CD8-positive, alpha-beta memory T cell (primary cell): Measurements from ENCODE around the gene KCNIP3. TPM values are rescaled to one million over a fixed set of nuclear protein-coding genes. Genes with fewer than 3 reads are reported as not detected.
"Not testable (repeated sequence)": the region's sequence is repeated elsewhere in the genome, so short reads cannot be mapped to it uniquely, and the experiment has no call there.

ENCODE experiments used
- CTCF ChIA-PET: fragments of 350-600 bp; sonication (Branson Sonifier 250); formaldehyde crosslinking; loops from one replicate; lab custom pipeline; 2021; ENCODE audit warnings: antibody characterized with exemption; lab: Charles Lee
- POLR2A ChIA-PET: fragments of 350-600 bp; sonication (Branson Sonifier 250); formaldehyde crosslinking; loops from one replicate; lab custom pipeline; 2021; ENCODE audit warnings: antibody characterized with exemption; lab: Charles Lee
- DNase-seq, 5 donors: peaks; one replicate each; pipeline versions ENCODE4 v3.0.0 to v3.0.0-alpha.2; 2020 to 2022; ENCODE audit warnings: mixed read lengths in 1 of 5
- H3K27ac ChIP-seq: one replicate; pipeline ENCODE4 v1.7.0; 2013; ENCODE audit warnings: low read depth, mild to moderate bottlenecking, low read length, moderate library complexity
- H3K27me3 ChIP-seq: 2 replicates; pipeline ENCODE4 v1.7.0; 2013; ENCODE audit warnings: low read length, mild to moderate bottlenecking; ENCODE audit not compliant: insufficient read depth, poor library complexity, severe bottlenecking
- H3K36me3 ChIP-seq: 2 replicates; pipeline ENCODE4 v1.7.0; 2013; ENCODE audit warnings: mild to moderate bottlenecking, low read length, moderate library complexity; ENCODE audit not compliant: insufficient read depth
- H3K4me1 ChIP-seq: 2 replicates; pipeline ENCODE4 v1.7.0; 2013; ENCODE audit warnings: mild to moderate bottlenecking, low read length, moderate library complexity; ENCODE audit not compliant: insufficient read depth
- H3K4me3 ChIP-seq: 2 replicates; pipeline ENCODE4 v1.7.0; 2013; ENCODE audit warnings: mild to moderate bottlenecking, low read length
- H3K9me3 ChIP-seq: 2 replicates; pipeline ENCODE4 v1.7.0; 2013; ENCODE audit warnings: mild to moderate bottlenecking, low read length
- H3K27ac Mint-ChIP-seq, 8 donors: one replicate each; pipeline ENCODE4 v1.8.0; 2020 to 2021; ENCODE audit warnings: mixed read lengths in 8 of 8, mild to moderate bottlenecking in 6 of 8, inconsistent platforms in 3 of 8, moderate library complexity in 3 of 8
- H3K27me3 Mint-ChIP-seq, 2 donors: one replicate each; pipeline ENCODE4 v1.8.0; 2020 to 2021; ENCODE audit warnings: mixed read lengths in 2 of 2, mild to moderate bottlenecking in 1 of 2, moderate library complexity in 1 of 2
- H3K36me3 Mint-ChIP-seq, 3 donors: one replicate each; pipeline ENCODE4 v1.8.0; 2020 to 2021; ENCODE audit warnings: mixed read lengths in 3 of 3, inconsistent platforms in 1 of 3, mild to moderate bottlenecking in 1 of 3
- H3K4me1 Mint-ChIP-seq, 3 donors: one replicate each; pipeline ENCODE4 v1.8.0; 2020 to 2021; ENCODE audit warnings: mixed read lengths in 3 of 3, inconsistent platforms in 1 of 3, mild to moderate bottlenecking in 1 of 3
- H3K4me3 Mint-ChIP-seq, 7 donors: one replicate each; pipeline ENCODE4 v1.8.0; 2020 to 2021; ENCODE audit warnings: mixed read lengths in 7 of 7, mild to moderate bottlenecking in 6 of 7, moderate library complexity in 4 of 7, inconsistent platforms in 2 of 7
- H3K9me3 Mint-ChIP-seq, 5 donors: one replicate each; pipeline ENCODE4 v1.8.0; 2020 to 2022; ENCODE audit warnings: mixed read lengths in 5 of 5, mild to moderate bottlenecking in 3 of 5, moderate library complexity in 2 of 5, inconsistent platforms in 1 of 5
- polyA plus RNA-seq: library from polyadenylated mRNA; unstranded; fragments of 300-500 nt; fragmentation: Illumina TruSeq; gene quantifications from one replicate; pipeline ENCODE4 v1.2.3, GENCODE V29; 2021
- total RNA-seq, 2 experiments: library from RNA; stranded (reverse); gene quantifications; one replicate each; pipeline ENCODE4 v1.2.3, GENCODE V29; 2021

The KCNIP3 gene
- total and polyA plus RNA-seq, 3 experiments from 2014 or later: not detected

DNA sequence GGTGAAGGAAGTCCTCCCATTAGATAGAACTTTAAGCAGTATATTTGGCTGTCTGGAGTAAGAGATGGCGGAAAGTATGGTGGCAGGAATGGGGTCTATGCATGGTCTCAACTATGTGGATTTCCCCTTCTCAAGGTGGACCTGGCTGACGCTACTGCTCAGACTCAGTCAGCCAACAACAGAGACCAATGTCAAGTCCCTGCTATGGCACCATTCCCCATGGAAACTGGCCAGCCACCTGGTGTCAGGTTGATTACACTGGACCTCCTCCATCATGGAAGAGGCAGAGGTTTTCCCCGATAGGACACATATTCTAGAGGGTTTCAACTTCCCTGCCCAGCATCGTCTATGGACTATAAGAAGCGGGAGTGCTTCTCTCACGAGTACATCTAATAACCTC is 96.8 kb downstream of the KCNIP3 start:
- H3K9me3 ChIP-seq: no peaks in the 10 kb centered on the region
- H3K27me3 Mint-ChIP-seq: peaks cover 3 to 4% of the 10 kb centered on the region in 2 donors
- ChIA-PET POLR2A (no interaction called here), CTCF (no interaction called here)
- no peaks in the 10 kb centered on the region for H3K9me3 Mint-ChIP-seq
- no peak overlapping the region for H3K27ac Mint-ChIP-seq
- no peak overlapping the region for H3K4me3 ChIP-seq
- no peak overlapping the region for H3K27ac ChIP-seq
- H3K27me3 ChIP-seq: no peaks in the 10 kb centered on the region
- no peak for DNase-seq
- no peaks in the 10 kb centered on the region for H3K36me3 Mint-ChIP-seq
- H3K36me3 ChIP-seq: no peaks in the 10 kb centered on the region
- no peak overlapping the region for H3K4me3 Mint-ChIP-seq
- no peaks in the 10 kb centered on the region for H3K4me1 Mint-ChIP-seq
- no peaks in the 10 kb centered on the region for H3K4me1 ChIP-seq

DNA sequence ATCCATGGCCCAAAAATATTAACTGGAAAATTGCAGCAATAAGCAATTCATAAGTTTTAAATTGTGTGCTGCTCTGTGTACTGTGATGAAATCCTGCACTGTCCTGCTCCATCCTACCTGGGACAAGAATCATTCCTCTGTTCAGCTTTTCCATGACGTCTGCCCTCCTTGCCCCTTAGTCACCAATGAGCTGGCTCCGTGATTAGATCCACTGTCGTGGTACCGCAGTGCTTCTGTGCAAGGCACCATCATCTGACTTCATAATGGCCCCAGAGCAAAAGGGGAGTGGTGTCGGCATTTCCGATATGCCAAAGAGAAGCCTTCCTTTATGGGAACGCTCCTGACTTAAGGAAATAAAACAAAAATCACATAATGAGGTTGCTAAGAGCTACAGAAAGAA is 101.9 kb downstream of the KCNIP3 start:
- ChIA-PET CTCF (no interaction called here), POLR2A (no interaction called here)
- Mint-ChIP-seq H3K4me1 (peaks cover 23 to 27% (median 25%) of the 10 kb centered on the region in 3 donors), H3K9me3 (no peaks in the 10 kb centered on the region), H3K27me3 (no peaks in the 10 kb centered on the region), H3K36me3 (peaks cover 0 to 7% (median 0%) of the 10 kb centered on the region in 3 donors), H3K27ac (no peak overlapping the region), H3K4me3 (no peak overlapping the region)
- H3K27me3 ChIP-seq: no peaks in the 10 kb centered on the region
- H3K4me3 ChIP-seq: no peak overlapping the region
- no peaks in the 10 kb centered on the region for H3K9me3 ChIP-seq
- H3K36me3 ChIP-seq: no peaks in the 10 kb centered on the region
- peaks cover 18% of the 10 kb centered on the region for H3K4me1 ChIP-seq
- DNase-seq: no peak
- no peak overlapping the region for H3K27ac ChIP-seq

GRCh38 chr2:95401480-95401879 is 104.3 kb downstream of the KCNIP3 start:
- H3K36me3 Mint-ChIP-seq: peaks cover 0 to 9% (median 0%) of the 10 kb centered on the region in 3 donors
- no peak overlapping the region for H3K27ac ChIP-seq
- no peaks in the 10 kb centered on the region for H3K36me3 ChIP-seq
- peaks cover 18% of the 10 kb centered on the region for H3K4me1 ChIP-seq
- H3K4me3 Mint-ChIP-seq: peak overlapping the region; percentile 93 to 98 (median 97)
- no peaks in the 10 kb centered on the region for H3K9me3 ChIP-seq
- no peak for DNase-seq
- H3K27ac Mint-ChIP-seq: peak overlapping the region in 6 of 8 donors; percentile 81 to 99 (median 94)
- no peaks in the 10 kb centered on the region for H3K9me3 Mint-ChIP-seq
- ChIA-PET CTCF (interaction anchor here (1.5 kb wide), 1 partner anchor 10 kb away, joined by 4 read pairs; no protein-coding TSS in a partner anchor), POLR2A (no interaction called here)
- no peaks in the 10 kb centered on the region for H3K27me3 Mint-ChIP-seq
- peaks cover 24 to 32% (median 25%) of the 10 kb centered on the region in 3 donors for H3K4me1 Mint-ChIP-seq
- peak overlapping the region; percentile 97 for H3K4me3 ChIP-seq
- H3K27me3 ChIP-seq: no peaks in the 10 kb centered on the region

- H3K9me3 Mint-ChIP-seq, H3K36me3 ChIP-seq, H3K36me3 Mint-ChIP-seq, POLR2A ChIA-PET, H3K9me3 ChIP-seq, H3K27me3 ChIP-seq, H3K27me3 Mint-ChIP-seq, DNase-seq: not testable (repeated sequence)
- H3K27ac ChIP-seq: peak overlapping the region; percentile 89
- H3K4me1 ChIP-seq: peaks cover 18% of the 10 kb centered on the region
- H3K27ac Mint-ChIP-seq: peak overlapping the region; percentile 81 to 99 (median 95)
- H3K4me1 Mint-ChIP-seq: peaks cover 24 to 32% (median 25%) of the 10 kb centered on the region in 3 donors
- CTCF ChIA-PET: interaction anchor here (1.5 to 1.9 kb wide), 2 partner anchors 11 to 237 kb away, joined by 4 to 6 read pairs; partner anchors contain the start of gene ZNF2
- peak overlapping the region; percentile 93 to 98 (median 97) for H3K4me3 Mint-ChIP-seq
- H3K4me3 ChIP-seq: peak overlapping the region; percentile 97
Observed at GRCh38 chr2:95402004-95402369, 104.8 kb downstream of the KCNIP3 start.

DNA sequence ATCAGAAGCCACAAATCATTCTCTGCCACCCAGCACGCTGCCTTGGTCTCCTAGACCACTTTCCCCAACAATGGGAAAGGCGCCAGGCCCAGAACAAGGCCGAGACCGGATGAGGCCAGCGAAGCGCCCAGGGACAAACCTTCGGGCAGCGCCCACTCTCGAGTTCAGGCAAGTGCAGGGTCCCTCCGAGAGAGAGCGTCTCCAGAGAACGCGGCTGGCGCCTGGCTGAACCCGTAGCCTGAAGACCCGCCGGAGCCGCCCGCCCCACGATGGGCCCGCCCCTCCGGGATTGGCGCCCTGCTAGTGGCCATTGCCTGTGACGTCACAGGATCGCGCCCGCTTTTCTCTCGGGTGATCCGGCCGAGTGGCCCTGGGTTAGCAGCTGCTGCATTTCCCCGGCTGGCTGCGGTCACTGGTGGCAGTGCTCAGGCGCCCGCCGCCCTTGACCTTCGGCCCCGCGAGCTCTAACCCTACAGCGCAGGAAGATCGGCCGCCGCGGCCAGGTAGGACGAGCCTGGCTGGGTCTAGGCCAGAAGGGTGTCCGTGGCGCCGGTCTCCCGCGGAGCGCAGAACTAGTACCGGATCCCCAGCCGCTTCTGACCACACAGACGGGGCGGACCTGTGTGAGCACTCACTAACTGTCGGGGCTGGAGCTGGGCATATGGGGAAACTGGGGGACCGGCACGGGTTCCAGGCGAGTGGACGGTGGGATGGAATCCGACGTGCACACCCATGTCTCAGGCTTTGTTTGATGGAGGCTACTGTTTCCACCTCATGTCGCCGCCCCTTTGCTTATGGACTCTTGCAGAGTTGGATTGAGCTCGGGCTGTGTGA is 105.4 kb downstream of the KCNIP3 start, which contains the start of gene FAHD2A:
Gene FAHD2A (plus strand): TSS at position 339 of the 834 bp plus-strand sequence. CDS start 2,851 bp downstream, outside the sequence.
- peaks cover 0 to 13% (median 0%) of the 10 kb centered on the region in 3 donors for H3K36me3 Mint-ChIP-seq
- ChIA-PET CTCF (interaction anchor here (1.9 kb wide), 1 partner anchor 237 kb away, joined by 6 read pairs; the partner anchor contains the start of gene ZNF2), POLR2A (no interaction called here)

GRCh38 chr2:95403204-95403721 is 106.1 kb downstream of the KCNIP3 start:
- CTCF ChIA-PET: interaction anchor here (1.9 kb wide), 1 partner anchor 238 kb away, joined by 6 read pairs; the partner anchor contains the start of gene ZNF2
- peaks cover 24 to 32% (median 25%) of the 10 kb centered on the region in 3 donors for H3K4me1 Mint-ChIP-seq
- peaks cover 0 to 17% (median 2%) of the 10 kb centered on the region in 3 donors for H3K36me3 Mint-ChIP-seq
- peak overlapping the region; percentile 93 to 98 (median 97) for H3K4me3 Mint-ChIP-seq
- H3K36me3 ChIP-seq, H3K9me3 Mint-ChIP-seq, H3K27me3 ChIP-seq, H3K27me3 Mint-ChIP-seq, POLR2A ChIA-PET, H3K9me3 ChIP-seq: not testable (repeated sequence)
- H3K27ac ChIP-seq: peak overlapping the region; percentile 89
- peaks cover 18% of the 10 kb centered on the region for H3K4me1 ChIP-seq
- peak overlapping the region; percentile 81 to 99 (median 95) for H3K27ac Mint-ChIP-seq
- H3K4me3 ChIP-seq: peak overlapping the region; percentile 97
- DNase-seq: peak in 1 of 5 donors; percentile 18

More for the DNA sequence above, 105.4 kb downstream of the KCNIP3 start, which contains the start of gene FAHD2A:
- H3K27ac Mint-ChIP-seq: peak within 1 kb of the TSS; percentile 81 to 99 (median 95)
- H3K9me3 ChIP-seq: no peaks in the 10 kb centered on the region
- no peaks in the 10 kb centered on the region for H3K27me3 ChIP-seq
- H3K4me1 Mint-ChIP-seq: peaks cover 24 to 32% (median 25%) of the 10 kb centered on the region in 3 donors
- peak within 1 kb of the TSS; percentile 93 to 98 (median 97) for H3K4me3 Mint-ChIP-seq
- H3K4me1 ChIP-seq: peaks cover 18% of the 10 kb centered on the region
- peak; percentile 87 to 94 (median 89) for DNase-seq
- no peaks in the 10 kb centered on the region for H3K36me3 ChIP-seq
- H3K9me3 Mint-ChIP-seq: no peaks in the 10 kb centered on the region
- peak within 1 kb of the TSS; percentile 97 for H3K4me3 ChIP-seq
- H3K27me3 Mint-ChIP-seq: no peaks in the 10 kb centered on the region
- peak within 1 kb of the TSS; percentile 89 for H3K27ac ChIP-seq

- H3K9me3 ChIP-seq, H3K27ac ChIP-seq, H3K9me3 Mint-ChIP-seq, H3K4me3 ChIP-seq, DNase-seq, H3K27me3 ChIP-seq, H3K36me3 ChIP-seq, POLR2A ChIA-PET, H3K27me3 Mint-ChIP-seq: not testable (repeated sequence)
- Mint-ChIP-seq H3K36me3 (peaks cover 0 to 18% (median 5%) of the 10 kb centered on the region in 3 donors), H3K4me3 (peak overlapping the region; percentile 93 to 98 (median 97)), H3K4me1 (peaks cover 24 to 32% (median 25%) of the 10 kb centered on the region in 3 donors), H3K27ac (peak overlapping the region in 7 of 8 donors; percentile 70 to 99 (median 95))
- peaks cover 18% of the 10 kb centered on the region for H3K4me1 ChIP-seq
- CTCF ChIA-PET: interaction anchor here (1.9 kb wide), 1 partner anchor 239 kb away, joined by 6 read pairs; the partner anchor contains the start of gene ZNF2
Observed at GRCh38 chr2:95403824-95404223, 106.7 kb downstream of the KCNIP3 start.
